ENCODE results near the gene PAM16.

PAM16 gene

GRCh38 chr16:4330277-4330874, 20.7 kb downstream of the PAM16 start:
- Histone ChIP-seq H3K79me2 (ENCODE audit: control insufficient read depth, low read length) (no peaks in the 10 kb centered on the region), H3F3A (ENCODE audit: control insufficient read depth, insufficient read depth) (no peaks in the 10 kb centered on the region), H3K27me3 (ENCODE audit: control insufficient read depth, low read length) (peaks cover 21% of the 10 kb centered on the region), H3K9me3 (ENCODE audit: control insufficient read depth, insufficient read depth, low read length) (no peaks in the 10 kb centered on the region), H3K4me1 (ENCODE audit: control insufficient read depth, low read length) (peaks cover 16% of the 10 kb centered on the region), H3K4me2 (ENCODE audit: low read length) (no peak overlapping the region), H3K4me3 (ENCODE audit: low read length) (no peak overlapping the region), H3K27ac (ENCODE audit: low read depth, low read length) (no peak overlapping the region), H3K9me2 (replicated peaks; ENCODE audit: control insufficient read depth, low read length) (no peaks in the 10 kb centered on the region), H3K36me3 (ENCODE audit: control insufficient read depth, low read length) (no peaks in the 10 kb centered on the region), H4K20me1 (ENCODE audit: control insufficient read depth, insufficient read depth, low read depth, low read length) (no peaks in the 10 kb centered on the region; the same call in 1 of the 2 replicates)
- no peak for TF ChIP-seq EZH2phosphoT487 (IDR thresholded peaks at IDR 0.05; ENCODE audit: borderline replicate concordance, low read length)
- TF ChIP-seq, protein P1, sequence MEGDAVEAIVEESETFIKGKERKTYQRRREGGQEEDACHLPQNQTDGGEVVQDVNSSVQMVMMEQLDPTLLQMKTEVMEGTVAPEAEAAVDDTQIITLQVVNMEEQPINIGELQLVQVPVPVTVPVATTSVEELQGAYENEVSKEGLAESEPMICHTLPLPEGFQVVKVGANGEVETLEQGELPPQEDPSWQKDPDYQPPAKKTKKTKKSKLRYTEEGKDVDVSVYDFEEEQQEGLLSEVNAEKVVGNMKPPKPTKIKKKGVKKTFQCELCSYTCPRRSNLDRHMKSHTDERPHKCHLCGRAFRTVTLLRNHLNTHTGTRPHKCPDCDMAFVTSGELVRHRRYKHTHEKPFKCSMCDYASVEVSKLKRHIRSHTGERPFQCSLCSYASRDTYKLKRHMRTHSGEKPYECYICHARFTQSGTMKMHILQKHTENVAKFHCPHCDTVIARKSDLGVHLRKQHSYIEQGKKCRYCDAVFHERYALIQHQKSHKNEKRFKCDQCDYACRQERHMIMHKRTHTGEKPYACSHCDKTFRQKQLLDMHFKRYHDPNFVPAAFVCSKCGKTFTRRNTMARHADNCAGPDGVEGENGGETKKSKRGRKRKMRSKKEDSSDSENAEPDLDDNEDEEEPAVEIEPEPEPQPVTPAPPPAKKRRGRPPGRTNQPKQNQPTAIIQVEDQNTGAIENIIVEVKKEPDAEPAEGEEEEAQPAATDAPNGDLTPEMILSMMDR (IDR thresholded peaks at IDR 0.05; ENCODE audit: low read depth, low read length, poor library complexity, severe bottlenecking): peak; percentile 86

GRCh38 chr16:4328782-4329775, 22.0 kb downstream of the PAM16 start:
- H3K4me2 ChIP-seq (ENCODE audit: low read length): 0 out of 2 replicates have a peak overlapping the region, but pooled peaks have one; percentile 71
- H3K36me3 ChIP-seq (ENCODE audit: control insufficient read depth, low read length): no peaks in the 10 kb centered on the region
- no peaks in the 10 kb centered on the region for H3K9me2 ChIP-seq (replicated peaks; ENCODE audit: control insufficient read depth, low read length)
- H3K9me3 ChIP-seq (ENCODE audit: control insufficient read depth, insufficient read depth, low read length): no peaks in the 10 kb centered on the region
- peaks cover 21% of the 10 kb centered on the region for H3K27me3 ChIP-seq (ENCODE audit: control insufficient read depth, low read length)
- H4K20me1 ChIP-seq (ENCODE audit: control insufficient read depth, insufficient read depth, low read depth, low read length): no peaks in the 10 kb centered on the region; the same call in 1 of the 2 replicates
- H3K79me2 ChIP-seq (ENCODE audit: control insufficient read depth, low read length): no peaks in the 10 kb centered on the region
- H3K27ac ChIP-seq (ENCODE audit: low read depth, low read length): no peak overlapping the region
- TF ChIP-seq EZH2phosphoT487 (IDR thresholded peaks at IDR 0.05; ENCODE audit: borderline replicate concordance, low read length): no peak
- TF ChIP-seq, protein P1 (IDR thresholded peaks at IDR 0.05; ENCODE audit: low read depth, low read length, poor library complexity, severe bottlenecking): no peak
- H3K4me1 ChIP-seq (ENCODE audit: control insufficient read depth, low read length): peaks cover 16% of the 10 kb centered on the region
- H3F3A ChIP-seq (ENCODE audit: control insufficient read depth, insufficient read depth): no peaks in the 10 kb centered on the region
- no peak overlapping the region for H3K4me3 ChIP-seq (ENCODE audit: low read length)

- H3K27me3 ChIP-seq (ENCODE audit: control insufficient read depth, low read length): peaks cover 21% of the 10 kb centered on the region
- no peaks in the 10 kb centered on the region for H3K9me3 ChIP-seq (ENCODE audit: control insufficient read depth, insufficient read depth, low read length)
- H3K27ac ChIP-seq (ENCODE audit: low read depth, low read length): no peak overlapping the region
- H3K36me3 ChIP-seq (ENCODE audit: control insufficient read depth, low read length): no peaks in the 10 kb centered on the region
- no peaks in the 10 kb centered on the region for H3K79me2 ChIP-seq (ENCODE audit: control insufficient read depth, low read length)
- TF ChIP-seq, protein P1 (IDR thresholded peaks at IDR 0.05; ENCODE audit: low read depth, low read length, poor library complexity, severe bottlenecking): peak; percentile 34
- peak; percentile 58; the same call in 1 of the 2 replicates for TF ChIP-seq EZH2phosphoT487 (IDR thresholded peaks at IDR 0.05; ENCODE audit: borderline replicate concordance, low read length)
- peaks cover 16% of the 10 kb centered on the region for H3K4me1 ChIP-seq (ENCODE audit: control insufficient read depth, low read length)
- H3K4me2 ChIP-seq (ENCODE audit: low read length): peak overlapping the region; percentile 71
- peak overlapping the region; percentile 62 for H3K4me3 ChIP-seq (ENCODE audit: low read length)
- H3K9me2 ChIP-seq (replicated peaks; ENCODE audit: control insufficient read depth, low read length): no peaks in the 10 kb centered on the region
- H4K20me1 ChIP-seq (ENCODE audit: control insufficient read depth, insufficient read depth, low read depth, low read length): no peaks in the 10 kb centered on the region; the same call in 1 of the 2 replicates
- no peaks in the 10 kb centered on the region for H3F3A ChIP-seq (ENCODE audit: control insufficient read depth, insufficient read depth)
These were observed 22.9 kb downstream of the PAM16 start for GRCh38 chr16:4328046-4328781.
